Hematopoietic multipotent progenitor cell treated with erythropoietin and hydrocortisone succinate and interleukin-3 and kit ligand, for 4 days (in vitro differentiated cells): ENCODE data around the gene RRH.
"Not testable (repeated sequence)": the region's sequence is repeated elsewhere in the genome, so short reads cannot be mapped to it uniquely, and the experiment has no call there.

Experiments used
- DNase-seq: peaks from one replicate; pipeline ENCODE4 v3.0.0-alpha.2; 2015

RRH gene, protein sequence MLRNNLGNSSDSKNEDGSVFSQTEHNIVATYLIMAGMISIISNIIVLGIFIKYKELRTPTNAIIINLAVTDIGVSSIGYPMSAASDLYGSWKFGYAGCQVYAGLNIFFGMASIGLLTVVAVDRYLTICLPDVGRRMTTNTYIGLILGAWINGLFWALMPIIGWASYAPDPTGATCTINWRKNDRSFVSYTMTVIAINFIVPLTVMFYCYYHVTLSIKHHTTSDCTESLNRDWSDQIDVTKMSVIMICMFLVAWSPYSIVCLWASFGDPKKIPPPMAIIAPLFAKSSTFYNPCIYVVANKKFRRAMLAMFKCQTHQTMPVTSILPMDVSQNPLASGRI

GRCh38 chr4:109827672-109828071 lies at the start of gene RRH:
TSS of gene RRH (plus strand) at chr4:109827972. CDS start at chr4:109828028, 56 bp downstream.
- no peak for DNase-seq

GRCh38 chr4:109782092-109782491 lies 45.7 kb upstream of the RRH start:
- not testable (repeated sequence) for DNase-seq

GRCh38 chr4:109786846-109787245 lies 40.9 kb upstream of the RRH start:
- no peak for DNase-seq

GRCh38 chr4:109787807-109788206 lies 40.0 kb upstream of the RRH start:
- no peak for DNase-seq

- no peak for DNase-seq
Measured at GRCh38 chr4:109795059-109795458, 32.7 kb upstream of the RRH start.

DNA sequence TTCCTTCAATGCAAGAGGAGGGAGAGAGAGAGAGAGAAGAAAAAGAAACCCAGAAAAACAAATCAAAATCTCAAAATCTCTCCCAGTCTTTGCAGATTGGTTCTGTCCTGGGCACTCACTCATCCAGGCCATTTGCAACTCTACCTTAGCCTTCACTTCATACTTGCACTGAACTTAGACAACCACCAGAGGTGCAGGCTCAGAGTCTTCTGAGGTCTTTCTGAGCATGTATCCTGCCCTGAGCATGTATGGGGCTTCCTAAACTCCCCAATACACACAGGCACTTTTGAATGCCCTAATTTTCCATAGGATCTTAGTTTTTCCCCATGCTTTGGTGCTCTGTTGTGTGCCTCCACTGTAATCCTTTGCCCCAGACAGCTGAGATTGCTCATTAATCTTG lies 28.9 kb upstream of the RRH start:
- no peak for DNase-seq

DNA sequence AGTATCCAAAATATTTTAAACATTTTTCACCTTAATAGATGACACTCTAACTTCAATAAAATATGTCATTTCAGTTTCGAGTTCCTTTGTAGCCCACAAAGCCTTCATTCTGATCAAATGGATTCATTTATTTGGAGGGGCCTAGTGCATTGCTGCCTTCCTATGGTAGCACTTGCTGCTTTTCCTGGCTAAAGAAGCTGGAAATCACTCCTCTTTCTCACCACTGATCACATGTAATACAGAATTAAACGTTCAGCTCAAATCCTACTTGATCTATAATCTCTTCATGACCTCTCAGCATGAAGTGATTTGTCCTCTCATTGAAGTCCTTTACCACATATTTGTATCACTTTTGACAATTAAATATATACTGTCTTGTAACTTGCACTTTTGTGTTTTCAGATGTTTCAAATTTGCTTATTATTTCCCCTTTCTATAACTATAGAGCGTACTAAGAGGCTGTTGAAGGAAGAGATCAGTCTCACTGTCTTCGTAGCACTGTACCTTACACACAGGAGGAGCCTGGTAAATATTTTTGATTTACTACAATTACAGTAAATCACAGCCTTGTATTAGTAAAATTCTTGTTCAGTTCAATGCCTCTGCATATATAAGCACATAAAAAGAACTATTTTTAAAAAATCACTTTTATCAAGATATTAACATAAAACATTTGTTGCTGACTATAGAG lies 26.5 kb upstream of the RRH start:
- DNase-seq: no peak

GRCh38 chr4:109801895-109802319 lies 25.9 kb upstream of the RRH start, which contains the start of gene CFI:
TSS of gene CFI (minus strand) at chr4:109801999. CDS start at chr4:109801971, 28 bp downstream.
- DNase-seq: peak; percentile 24

GRCh38 chr4:109803924-109804571 lies 23.7 kb upstream of the RRH start:
- peak; percentile 80 for DNase-seq

- no peak for DNase-seq
Measured at GRCh38 chr4:109809655-109810054, 18.1 kb upstream of the RRH start.

- no peak for DNase-seq
Measured at GRCh38 chr4:109810552-109811387, 17.0 kb upstream of the RRH start.

- DNase-seq: no peak
Measured at GRCh38 chr4:109811707-109812106, 16.1 kb upstream of the RRH start.

DNA sequence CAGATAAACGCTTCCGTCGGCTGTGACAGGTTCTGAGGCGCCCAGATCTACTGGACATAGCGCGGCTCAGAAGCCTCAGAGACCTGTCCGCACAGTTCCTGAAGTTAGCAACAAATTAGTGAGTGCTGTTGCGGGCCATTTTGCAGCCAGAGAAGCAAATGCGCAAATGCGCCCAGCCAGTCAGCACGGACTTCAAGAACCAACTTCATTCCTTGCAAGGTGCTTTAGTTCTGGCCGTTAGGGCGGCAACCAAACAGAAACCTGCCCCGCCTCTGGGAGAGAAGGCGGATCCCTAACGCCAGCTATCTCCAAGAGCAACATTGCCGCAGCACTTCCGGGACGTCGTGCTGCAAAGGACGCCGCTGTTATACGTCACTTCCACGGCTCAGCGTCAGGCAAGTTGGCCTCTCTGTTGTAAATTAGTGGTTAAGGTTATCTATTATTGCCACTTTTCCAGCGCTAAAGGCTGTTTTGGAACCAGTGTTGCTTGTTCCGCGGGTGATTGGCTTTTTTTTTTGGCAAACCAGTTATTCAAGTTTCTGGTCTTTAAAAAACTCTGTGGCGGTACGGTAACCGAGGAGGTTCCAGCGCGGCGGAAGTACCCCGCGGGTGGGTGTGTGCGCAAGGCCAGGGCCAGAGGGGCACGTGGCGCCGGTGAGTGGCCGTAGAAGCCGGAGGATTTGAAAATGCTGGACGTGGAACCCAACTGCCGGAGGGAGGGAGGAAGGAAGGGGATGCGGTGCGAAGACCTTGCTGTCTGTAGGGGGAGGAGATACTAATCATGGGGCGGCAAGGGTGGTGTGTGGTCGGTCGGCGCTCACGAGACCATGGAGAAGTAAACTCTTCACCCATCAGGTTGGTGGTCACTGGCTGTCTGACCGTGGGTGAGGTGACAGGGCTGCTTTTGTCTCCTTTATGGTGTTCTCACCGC lies 12.4 kb upstream of the RRH start, which contains the start of gene GAR1:
GAR1 (plus strand) TSS at position 612 of the 931 bp plus-strand sequence. CDS start 403 bp downstream, outside the sequence.
- peak; percentile 99 for DNase-seq

GRCh38 chr4:109816082-109816442 lies 11.7 kb upstream of the RRH start:
- peak; percentile 51 for DNase-seq

DNA sequence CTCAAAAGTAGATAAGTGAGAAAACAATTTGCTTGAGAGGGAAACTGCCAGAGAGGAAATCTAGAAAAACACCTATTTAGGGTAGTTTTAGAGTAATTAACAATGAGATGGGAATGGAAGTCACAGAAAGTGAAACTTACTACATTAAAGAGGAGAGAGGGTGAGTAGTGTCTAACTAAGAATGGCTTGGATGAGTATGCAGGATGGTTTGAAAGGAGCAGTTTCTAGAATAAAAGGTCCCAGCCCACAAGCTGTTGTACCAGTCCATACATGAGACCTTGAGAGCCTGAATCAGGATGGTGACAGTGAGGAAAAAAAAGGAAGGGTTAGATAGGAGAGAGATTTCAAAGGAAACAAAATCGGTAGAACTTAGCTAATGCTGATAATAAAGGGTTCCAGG lies 10.9 kb upstream of the RRH start:
- DNase-seq: no peak

DNA sequence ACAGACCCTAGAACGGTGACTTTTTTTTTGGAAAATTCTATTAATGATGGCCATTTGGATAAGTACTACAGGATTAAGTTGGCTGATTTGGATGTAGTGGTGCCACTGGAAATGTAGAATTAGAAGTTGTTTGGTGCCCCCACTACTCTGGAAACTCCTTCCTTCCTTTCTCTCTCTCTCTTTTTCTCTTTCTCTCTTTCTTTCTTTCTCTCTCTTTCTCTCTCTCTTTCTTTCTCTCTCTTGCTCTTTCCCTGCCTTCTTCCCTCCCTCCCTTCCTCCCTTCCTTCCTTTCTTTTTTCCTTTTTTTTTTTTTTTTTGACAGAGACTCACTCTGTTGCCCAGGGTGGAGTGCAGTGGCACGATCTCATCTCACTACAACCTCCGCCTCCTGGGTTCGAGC lies 9.5 kb upstream of the RRH start:
- no peak for DNase-seq

DNA sequence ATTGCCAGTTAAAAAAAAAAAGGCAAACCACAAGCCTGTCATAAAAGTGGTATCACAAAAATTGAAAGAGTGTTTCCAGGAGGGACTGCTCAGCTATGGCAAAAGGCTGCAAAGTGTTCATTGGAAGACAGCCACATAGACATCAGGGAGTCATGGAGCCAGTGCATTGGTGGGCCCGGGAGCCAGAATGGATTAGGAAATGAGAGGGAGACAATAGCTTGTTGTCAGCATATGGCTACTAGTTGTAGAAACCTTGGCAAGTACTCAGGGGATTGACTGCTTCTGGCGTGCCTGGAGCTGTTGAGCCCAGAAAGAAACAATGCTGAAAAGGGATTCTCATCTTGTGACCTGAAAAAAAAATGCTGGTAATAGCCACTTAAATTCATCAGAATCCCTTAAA lies 7.2 kb upstream of the RRH start:
- DNase-seq: no peak

DNA sequence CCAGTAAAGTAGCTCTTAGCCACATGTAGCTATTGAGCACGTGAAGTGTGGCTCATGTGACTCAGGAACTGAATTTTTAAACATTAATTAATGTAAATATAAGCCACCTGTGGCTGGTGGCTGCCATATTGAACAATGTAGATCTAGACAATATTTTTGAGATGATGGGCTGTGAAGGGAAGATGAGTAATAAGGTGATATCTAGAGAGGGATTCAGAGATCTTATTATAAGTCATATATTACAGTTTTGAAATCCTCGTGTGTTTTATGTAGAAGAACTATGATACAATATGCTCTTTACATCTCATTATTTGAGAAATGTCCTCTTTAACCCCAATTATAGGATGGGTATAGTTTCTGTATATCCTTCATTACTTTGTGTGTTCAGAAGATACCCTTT lies 6.6 kb upstream of the RRH start:
- no peak for DNase-seq

GRCh38 chr4:109826719-109827118 lies 1.1 kb upstream of the RRH start:
- peak; percentile 69 for DNase-seq

GRCh38 chr4:109833756-109834155 lies 6.0 kb downstream of the RRH start:
- DNase-seq: no peak

GRCh38 chr4:109836985-109837384 lies 9.2 kb downstream of the RRH start:
- DNase-seq: no peak
